Measurements from ENCODE around the gene TEX44. TPM values are rescaled to one million over a fixed set of nuclear protein-coding genes. Genes with fewer than 3 reads are reported as not detected.

Gene TEX44
- total RNA-seq = not detected in 2 replicates

- no peak within 1 kb of the TSS for H2AFZ ChIP-seq (ENCODE audit: low read length)
- no peak within 1 kb of the TSS for H3K4me2 ChIP-seq (ENCODE audit: insufficient read depth, low read length)
- TF ChIP-seq, protein P1, sequence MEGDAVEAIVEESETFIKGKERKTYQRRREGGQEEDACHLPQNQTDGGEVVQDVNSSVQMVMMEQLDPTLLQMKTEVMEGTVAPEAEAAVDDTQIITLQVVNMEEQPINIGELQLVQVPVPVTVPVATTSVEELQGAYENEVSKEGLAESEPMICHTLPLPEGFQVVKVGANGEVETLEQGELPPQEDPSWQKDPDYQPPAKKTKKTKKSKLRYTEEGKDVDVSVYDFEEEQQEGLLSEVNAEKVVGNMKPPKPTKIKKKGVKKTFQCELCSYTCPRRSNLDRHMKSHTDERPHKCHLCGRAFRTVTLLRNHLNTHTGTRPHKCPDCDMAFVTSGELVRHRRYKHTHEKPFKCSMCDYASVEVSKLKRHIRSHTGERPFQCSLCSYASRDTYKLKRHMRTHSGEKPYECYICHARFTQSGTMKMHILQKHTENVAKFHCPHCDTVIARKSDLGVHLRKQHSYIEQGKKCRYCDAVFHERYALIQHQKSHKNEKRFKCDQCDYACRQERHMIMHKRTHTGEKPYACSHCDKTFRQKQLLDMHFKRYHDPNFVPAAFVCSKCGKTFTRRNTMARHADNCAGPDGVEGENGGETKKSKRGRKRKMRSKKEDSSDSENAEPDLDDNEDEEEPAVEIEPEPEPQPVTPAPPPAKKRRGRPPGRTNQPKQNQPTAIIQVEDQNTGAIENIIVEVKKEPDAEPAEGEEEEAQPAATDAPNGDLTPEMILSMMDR (IDR thresholded peaks at IDR 0.05; ENCODE audit: extremely low read depth, low read depth, low read length) = no peak
- no peak within 1 kb of the TSS for H3K27ac ChIP-seq (ENCODE audit: low read depth, low read length)
- no peaks in the 10 kb centered on the region for H3K79me2 ChIP-seq (ENCODE audit: insufficient read depth, low read length)
- H3K9me3 ChIP-seq (ENCODE audit: low read depth, low read length) = no peaks in the 10 kb centered on the region
- no peaks in the 10 kb centered on the region for H3K36me3 ChIP-seq (ENCODE audit: insufficient read depth, low read length)
- no peaks in the 10 kb centered on the region for H4K20me1 ChIP-seq (ENCODE audit: insufficient read depth, low read length)
- H3K4me3 ChIP-seq (ENCODE audit: insufficient read depth, low read length) = no peak within 1 kb of the TSS
- H3K4me1 ChIP-seq (ENCODE audit: insufficient read depth, low read length) = peaks cover 5% of the 10 kb centered on the region
- no peak for DNase-seq (ENCODE audit: insufficient read length, low spot score, missing footprints)
- H3K27me3 ChIP-seq (ENCODE audit: insufficient read depth, low read length) = peaks cover 6% of the 10 kb centered on the region
These were observed at the start of gene TEX44 for GRCh38 chr2:231592636-231593145. TEX44 (plus strand) TSS chr2:231592864; CDS start chr2:231592952, 88 bp downstream.

- peaks cover 8% of the 10 kb centered on the region for H3K4me1 ChIP-seq (ENCODE audit: insufficient read depth, low read length)
- H3K36me3 ChIP-seq (ENCODE audit: insufficient read depth, low read length) = no peaks in the 10 kb centered on the region
- H3K9me3 ChIP-seq (ENCODE audit: low read depth, low read length) = peaks cover 5% of the 10 kb centered on the region
- peak; percentile 72 for DNase-seq (ENCODE audit: insufficient read length, low spot score, missing footprints)
- H2AFZ ChIP-seq (ENCODE audit: low read length) = peak overlapping the region; percentile 56
- H3K4me3 ChIP-seq (ENCODE audit: insufficient read depth, low read length) = no peak overlapping the region
- no peaks in the 10 kb centered on the region for H4K20me1 ChIP-seq (ENCODE audit: insufficient read depth, low read length)
- H3K27ac ChIP-seq (ENCODE audit: low read depth, low read length) = peak overlapping the region; percentile 68
- peak overlapping the region; percentile 23 for H3K4me2 ChIP-seq (ENCODE audit: insufficient read depth, low read length)
- H3K27me3 ChIP-seq (ENCODE audit: insufficient read depth, low read length) = no peaks in the 10 kb centered on the region
- TF ChIP-seq, protein P1 (IDR thresholded peaks at IDR 0.05; ENCODE audit: extremely low read depth, low read depth, low read length) = no peak
- no peaks in the 10 kb centered on the region for H3K79me2 ChIP-seq (ENCODE audit: insufficient read depth, low read length)
These were observed 47.4 kb upstream of the TEX44 start for GRCh38 chr2:231545105-231545902.

- peak overlapping the region; percentile 56 for H2AFZ ChIP-seq (ENCODE audit: low read length)
- H3K9me3 ChIP-seq (ENCODE audit: low read depth, low read length) = peaks cover 5% of the 10 kb centered on the region
- H3K36me3 ChIP-seq (ENCODE audit: insufficient read depth, low read length) = no peaks in the 10 kb centered on the region
- no peaks in the 10 kb centered on the region for H3K79me2 ChIP-seq (ENCODE audit: insufficient read depth, low read length)
- H3K4me2 ChIP-seq (ENCODE audit: insufficient read depth, low read length) = peak overlapping the region; percentile 23
- H3K4me1 ChIP-seq (ENCODE audit: insufficient read depth, low read length) = peaks cover 8% of the 10 kb centered on the region
- H3K27me3 ChIP-seq (ENCODE audit: insufficient read depth, low read length) = no peaks in the 10 kb centered on the region
- TF ChIP-seq, protein P1 (IDR thresholded peaks at IDR 0.05; ENCODE audit: extremely low read depth, low read depth, low read length) = no peak
- H4K20me1 ChIP-seq (ENCODE audit: insufficient read depth, low read length) = no peaks in the 10 kb centered on the region
- H3K4me3 ChIP-seq (ENCODE audit: insufficient read depth, low read length) = no peak overlapping the region
- peak; percentile 13 for DNase-seq (ENCODE audit: insufficient read length, low spot score, missing footprints)
- peak overlapping the region; percentile 68 for H3K27ac ChIP-seq (ENCODE audit: low read depth, low read length)
These were observed 46.5 kb upstream of the TEX44 start for GRCh38 chr2:231546014-231546715.
